ENCODE data around the gene HNRNPU.
A peak's percentile ranks its signal among the peaks of the same experiment; 100 is the strongest.

Gene HNRNPU

DNA sequence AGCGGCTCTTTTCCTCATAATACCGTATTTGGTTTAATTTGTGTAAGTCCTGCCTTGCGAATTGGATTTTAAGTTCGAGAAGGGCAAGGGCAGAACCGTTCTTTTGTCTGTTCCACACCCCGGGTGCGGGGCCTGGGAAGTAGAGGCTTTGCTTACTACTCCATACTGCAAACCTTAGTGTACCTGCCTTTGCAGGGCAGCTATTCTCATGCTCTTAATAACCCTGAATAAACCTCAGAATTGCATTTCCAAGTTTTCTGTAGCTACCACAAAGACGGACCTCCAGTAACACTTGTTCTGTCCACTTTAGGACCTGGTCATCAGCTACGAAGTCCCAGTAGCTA is 657 bp upstream of the HNRNPU start:
- no peak for TF ChIP-seq BACH2 (CRISPR knock-in tag; IDR thresholded peaks at IDR 0.05; ENCODE audit: borderline replicate concordance)
- no peak for TF ChIP-seq OSR1 (CRISPR knock-in tag; IDR thresholded peaks at IDR 0.05)
- no peak for TF ChIP-seq TOX (CRISPR knock-in tag; IDR thresholded peaks at IDR 0.05; ENCODE audit: borderline replicate concordance)
- 0 out of 2 replicates have a peak, but pooled peaks have one; percentile 28 for TF ChIP-seq ZFP3 (CRISPR knock-in tag; IDR thresholded peaks at IDR 0.05)
- TF ChIP-seq ZNF8 (CRISPR knock-in tag; IDR thresholded peaks at IDR 0.05): no peak
- TF ChIP-seq CSDC2 (CRISPR knock-in tag; IDR thresholded peaks at IDR 0.05): 0 out of 2 replicates have a peak, but pooled peaks have one; percentile 13
- TF ChIP-seq ZFP30 (CRISPR knock-in tag; IDR thresholded peaks at IDR 0.05): no peak
- TF ChIP-seq, protein P1, sequence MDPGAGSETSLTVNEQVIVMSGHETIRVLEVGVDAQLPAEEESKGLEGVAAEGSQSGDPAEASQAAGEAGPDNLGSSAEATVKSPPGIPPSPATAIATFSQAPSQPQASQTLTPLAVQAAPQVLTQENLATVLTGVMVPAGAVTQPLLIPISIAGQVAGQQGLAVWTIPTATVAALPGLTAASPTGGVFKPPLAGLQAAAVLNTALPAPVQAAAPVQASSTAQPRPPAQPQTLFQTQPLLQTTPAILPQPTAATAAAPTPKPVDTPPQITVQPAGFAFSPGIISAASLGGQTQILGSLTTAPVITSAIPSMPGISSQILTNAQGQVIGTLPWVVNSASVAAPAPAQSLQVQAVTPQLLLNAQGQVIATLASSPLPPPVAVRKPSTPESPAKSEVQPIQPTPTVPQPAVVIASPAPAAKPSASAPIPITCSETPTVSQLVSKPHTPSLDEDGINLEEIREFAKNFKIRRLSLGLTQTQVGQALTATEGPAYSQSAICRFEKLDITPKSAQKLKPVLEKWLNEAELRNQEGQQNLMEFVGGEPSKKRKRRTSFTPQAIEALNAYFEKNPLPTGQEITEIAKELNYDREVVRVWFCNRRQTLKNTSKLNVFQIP (CRISPR knock-in tag; IDR thresholded peaks at IDR 0.05; ENCODE audit: borderline replicate concordance, low read depth): no peak
- TF ChIP-seq GLIS3 (CRISPR knock-in tag; IDR thresholded peaks at IDR 0.05): no peak
- TF ChIP-seq ZNF565 (CRISPR knock-in tag; conservative IDR thresholded peaks at IDR 0.05; ENCODE audit: low read depth): no peak
- TF ChIP-seq ZC3H10 (CRISPR knock-in tag; IDR thresholded peaks at IDR 0.05): no peak
- ATAC-seq: peak; percentile 0; the same call in 1 of the 3 replicates

DNA sequence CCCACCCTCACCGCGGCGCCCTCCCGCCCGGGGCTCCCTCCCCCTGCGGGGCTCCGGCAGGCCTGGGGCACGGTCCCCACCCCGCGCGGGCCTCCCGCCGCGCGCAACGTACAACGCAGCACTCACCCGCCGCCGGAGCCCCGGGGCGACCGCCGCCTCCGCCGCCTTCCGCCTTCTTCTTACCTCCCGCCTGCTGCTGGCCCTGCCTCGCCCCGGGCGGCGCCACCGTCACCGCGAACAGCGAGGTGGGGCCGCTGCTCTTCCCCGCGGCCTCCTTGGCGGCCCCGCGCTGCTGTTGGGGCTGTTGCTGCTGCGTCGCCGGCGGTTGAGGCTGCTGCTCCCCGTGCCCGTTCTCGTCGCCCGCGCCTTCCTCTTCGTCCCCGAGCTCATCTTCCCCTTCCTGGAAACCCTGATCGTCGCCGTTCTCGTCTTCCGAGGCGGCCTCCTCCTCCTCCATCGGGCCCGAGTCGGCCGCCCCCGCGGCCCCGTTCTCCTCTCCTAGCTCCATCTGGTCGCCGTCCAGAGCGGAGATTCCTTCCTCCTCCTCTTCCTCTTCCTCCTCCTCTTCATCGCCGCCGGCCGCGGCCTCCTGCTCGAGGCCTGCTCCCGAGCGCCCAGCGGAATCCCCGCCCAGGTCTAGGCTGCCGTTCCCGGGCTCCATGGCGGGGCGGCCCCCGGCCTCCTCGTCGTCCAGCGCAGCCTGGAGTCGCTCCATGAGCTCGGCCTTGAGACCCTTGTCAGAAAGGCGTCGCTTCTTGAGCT is 671 bp downstream of the HNRNPU start:
- ATAC-seq: peak; percentile 14

DNA sequence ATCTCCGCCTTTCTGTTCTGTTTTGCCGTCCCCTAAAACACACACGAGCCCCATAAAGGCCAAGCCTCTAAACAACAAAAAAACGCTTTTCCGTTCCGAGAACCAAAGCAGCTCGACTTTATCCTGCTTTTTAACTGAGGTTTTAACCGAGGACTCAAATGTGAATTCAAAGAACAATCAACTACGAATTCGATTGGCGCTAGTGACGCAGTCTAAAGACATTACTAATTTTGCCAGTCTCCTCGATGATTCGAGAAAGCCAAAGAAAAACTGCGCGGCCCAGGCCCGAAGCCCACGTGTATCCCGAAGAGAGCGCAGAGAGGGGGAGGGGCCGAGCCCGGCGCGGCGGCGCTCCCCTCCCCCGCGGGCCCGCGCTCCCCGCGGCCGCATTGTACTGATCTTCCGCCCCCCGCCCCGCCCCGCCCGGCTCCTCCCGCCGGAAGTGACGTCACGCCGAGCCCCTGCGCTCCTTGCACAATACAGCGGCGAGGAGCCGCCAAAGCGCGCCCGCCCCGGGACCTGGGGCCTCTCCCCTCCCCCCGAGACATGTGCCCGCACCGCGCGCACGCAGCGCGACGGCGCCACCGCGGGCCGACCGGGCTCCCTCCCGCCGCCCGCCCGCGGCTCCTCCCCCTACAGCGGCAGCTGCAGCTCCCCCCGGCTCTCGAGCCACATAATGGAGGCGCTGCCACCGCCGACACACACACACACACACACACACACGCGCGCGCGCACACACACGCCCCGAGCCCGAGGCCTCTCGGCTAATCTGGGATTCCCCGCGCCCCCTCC is 1.4 kb downstream of the HNRNPU start:
- TF ChIP-seq BACH2 (CRISPR knock-in tag; IDR thresholded peaks at IDR 0.05; ENCODE audit: borderline replicate concordance): no peak
- TF ChIP-seq ZC3H10 (CRISPR knock-in tag; IDR thresholded peaks at IDR 0.05): peak; percentile 42; the same call in 1 of the 2 replicates
- ATAC-seq: peak; percentile 77

More for the DNA sequence above, 671 bp downstream of the HNRNPU start:
- TF ChIP-seq ZNF565 (CRISPR knock-in tag; conservative IDR thresholded peaks at IDR 0.05; ENCODE audit: low read depth) (no peak), BACH2 (CRISPR knock-in tag; IDR thresholded peaks at IDR 0.05; ENCODE audit: borderline replicate concordance) (no peak), PPARA (CRISPR knock-in tag; IDR thresholded peaks at IDR 0.05; ENCODE audit: borderline replicate concordance) (no peak), ZC3H10 (CRISPR knock-in tag; IDR thresholded peaks at IDR 0.05) (no peak), ISL1 (CRISPR knock-in tag; IDR thresholded peaks at IDR 0.05) (no peak)
- TF ChIP-seq, protein P2, sequence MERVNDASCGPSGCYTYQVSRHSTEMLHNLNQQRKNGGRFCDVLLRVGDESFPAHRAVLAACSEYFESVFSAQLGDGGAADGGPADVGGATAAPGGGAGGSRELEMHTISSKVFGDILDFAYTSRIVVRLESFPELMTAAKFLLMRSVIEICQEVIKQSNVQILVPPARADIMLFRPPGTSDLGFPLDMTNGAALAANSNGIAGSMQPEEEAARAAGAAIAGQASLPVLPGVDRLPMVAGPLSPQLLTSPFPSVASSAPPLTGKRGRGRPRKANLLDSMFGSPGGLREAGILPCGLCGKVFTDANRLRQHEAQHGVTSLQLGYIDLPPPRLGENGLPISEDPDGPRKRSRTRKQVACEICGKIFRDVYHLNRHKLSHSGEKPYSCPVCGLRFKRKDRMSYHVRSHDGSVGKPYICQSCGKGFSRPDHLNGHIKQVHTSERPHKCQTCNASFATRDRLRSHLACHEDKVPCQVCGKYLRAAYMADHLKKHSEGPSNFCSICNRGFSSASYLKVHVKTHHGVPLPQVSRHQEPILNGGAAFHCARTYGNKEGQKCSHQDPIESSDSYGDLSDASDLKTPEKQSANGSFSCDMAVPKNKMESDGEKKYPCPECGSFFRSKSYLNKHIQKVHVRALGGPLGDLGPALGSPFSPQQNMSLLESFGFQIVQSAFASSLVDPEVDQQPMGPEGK (CRISPR knock-in tag; IDR thresholded peaks at IDR 0.05; ENCODE audit: borderline replicate concordance): no peak

DNA sequence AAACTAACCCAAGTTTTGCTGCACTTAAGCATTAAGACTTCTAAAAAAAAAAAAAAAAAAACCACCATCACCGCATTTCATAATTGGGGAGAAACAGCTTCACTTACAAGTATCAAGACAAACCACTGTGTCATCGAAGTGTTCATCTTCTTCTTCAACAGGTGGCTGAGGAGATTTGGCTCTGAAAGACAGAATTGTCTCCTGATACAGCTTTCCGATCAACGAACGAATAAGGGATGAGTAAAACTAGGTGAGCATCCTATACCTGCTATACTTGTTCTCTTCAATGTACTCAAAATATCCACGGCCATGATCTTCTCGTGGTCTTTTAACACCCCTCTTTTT is 2.0 kb downstream of the HNRNPU start:
- ATAC-seq: no peak

DNA sequence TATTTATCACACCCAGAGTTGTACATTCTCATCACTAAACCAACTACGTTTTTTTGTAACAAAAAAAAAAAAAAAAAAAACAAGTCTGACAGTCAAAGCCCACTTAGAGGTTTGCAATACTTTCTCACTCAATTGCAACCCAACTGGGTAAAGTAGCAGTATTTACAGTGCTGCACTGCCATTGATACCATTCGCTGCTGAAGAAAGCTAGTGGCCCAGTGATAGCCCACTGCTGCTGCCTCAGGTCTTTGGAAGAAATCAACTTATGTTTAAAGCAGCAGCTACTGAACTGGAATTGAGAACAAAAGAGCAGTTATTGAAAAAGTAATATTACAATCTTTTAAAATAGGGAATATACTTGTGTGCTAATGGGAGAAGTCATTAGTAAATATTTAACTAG is 2.7 kb downstream of the HNRNPU start:
- no peak for ATAC-seq
- TF ChIP-seq ZC3H10 (CRISPR knock-in tag; IDR thresholded peaks at IDR 0.05): no peak
- TF ChIP-seq ZNF70 (CRISPR knock-in tag; IDR thresholded peaks at IDR 0.05): no peak
- TF ChIP-seq ZNF565 (CRISPR knock-in tag; conservative IDR thresholded peaks at IDR 0.05; ENCODE audit: low read depth): no peak
- no peak for TF ChIP-seq ESRRG (CRISPR knock-in tag; IDR thresholded peaks at IDR 0.05)
- TF ChIP-seq, protein P1 (CRISPR knock-in tag; IDR thresholded peaks at IDR 0.05; ENCODE audit: borderline replicate concordance, low read depth): no peak
- TF ChIP-seq GLIS3 (CRISPR knock-in tag; IDR thresholded peaks at IDR 0.05): no peak
- TF ChIP-seq, protein P3, sequence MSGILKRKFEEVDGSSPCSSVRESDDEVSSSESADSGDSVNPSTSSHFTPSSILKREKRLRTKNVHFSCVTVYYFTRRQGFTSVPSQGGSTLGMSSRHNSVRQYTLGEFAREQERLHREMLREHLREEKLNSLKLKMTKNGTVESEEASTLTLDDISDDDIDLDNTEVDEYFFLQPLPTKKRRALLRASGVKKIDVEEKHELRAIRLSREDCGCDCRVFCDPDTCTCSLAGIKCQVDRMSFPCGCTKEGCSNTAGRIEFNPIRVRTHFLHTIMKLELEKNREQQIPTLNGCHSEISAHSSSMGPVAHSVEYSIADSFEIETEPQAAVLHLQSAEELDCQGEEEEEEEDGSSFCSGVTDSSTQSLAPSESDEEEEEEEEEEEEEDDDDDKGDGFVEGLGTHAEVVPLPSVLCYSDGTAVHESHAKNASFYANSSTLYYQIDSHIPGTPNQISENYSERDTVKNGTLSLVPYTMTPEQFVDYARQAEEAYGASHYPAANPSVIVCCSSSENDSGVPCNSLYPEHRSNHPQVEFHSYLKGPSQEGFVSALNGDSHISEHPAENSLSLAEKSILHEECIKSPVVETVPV (CRISPR knock-in tag; IDR thresholded peaks at IDR 0.05): no peak
- no peak for TF ChIP-seq ISL1 (CRISPR knock-in tag; IDR thresholded peaks at IDR 0.05)
- TF ChIP-seq RARB (CRISPR knock-in tag; IDR thresholded peaks at IDR 0.05): no peak

More for the DNA sequence above, 2.0 kb downstream of the HNRNPU start:
- TF ChIP-seq ZNF565 (CRISPR knock-in tag; conservative IDR thresholded peaks at IDR 0.05; ENCODE audit: low read depth): no peak
- TF ChIP-seq SNAI2 (CRISPR knock-in tag; IDR thresholded peaks at IDR 0.05): no peak
- no peak for TF ChIP-seq ZNF70 (CRISPR knock-in tag; IDR thresholded peaks at IDR 0.05)
- no peak for TF ChIP-seq ESRRG (CRISPR knock-in tag; IDR thresholded peaks at IDR 0.05)
- TF ChIP-seq, protein P2 (CRISPR knock-in tag; IDR thresholded peaks at IDR 0.05; ENCODE audit: borderline replicate concordance): no peak
- TF ChIP-seq ZC3H10 (CRISPR knock-in tag; IDR thresholded peaks at IDR 0.05): no peak
- TF ChIP-seq TOX (CRISPR knock-in tag; IDR thresholded peaks at IDR 0.05; ENCODE audit: borderline replicate concordance): no peak
- no peak for TF ChIP-seq TCF4 (CRISPR knock-in tag; IDR thresholded peaks at IDR 0.05; ENCODE audit: borderline replicate concordance)
- TF ChIP-seq ZFP3 (CRISPR knock-in tag; IDR thresholded peaks at IDR 0.05): no peak
- no peak for TF ChIP-seq BACH2 (CRISPR knock-in tag; IDR thresholded peaks at IDR 0.05; ENCODE audit: borderline replicate concordance)
- no peak for TF ChIP-seq ZFP30 (CRISPR knock-in tag; IDR thresholded peaks at IDR 0.05)
- no peak for TF ChIP-seq ZNF8 (CRISPR knock-in tag; IDR thresholded peaks at IDR 0.05)

All from SK-N-SH treated with all-trans-retinoic acid at 6 μM for 48 hours (cell line).